ENCODE data around the gene ANO6.

The ANO6 gene

DNA sequence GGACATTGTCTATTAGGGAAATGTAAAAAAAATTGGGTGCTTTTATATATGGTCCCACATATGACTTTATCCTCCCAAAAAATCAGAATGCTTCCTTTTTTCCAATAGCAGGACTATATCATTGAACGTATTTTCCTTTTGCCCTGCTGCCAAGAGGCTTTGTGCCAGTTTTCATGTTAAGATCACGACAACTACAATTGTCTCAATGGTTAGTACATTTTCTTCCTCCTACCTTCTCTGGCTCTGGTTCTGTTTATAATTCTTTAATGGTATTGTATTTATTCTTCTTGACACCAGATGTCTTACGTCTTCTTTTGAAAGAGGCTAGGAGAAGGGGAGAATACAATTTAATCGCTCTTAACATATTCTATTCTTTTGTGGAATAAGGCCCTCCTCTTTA, 106.9 kb downstream of the ANO6 start:
- no peak overlapping the region for H3K27ac ChIP-seq
- TF ChIP-seq ZFX (IDR thresholded peaks at IDR 0.05) (no peak), CTCF (conservative IDR thresholded peaks at IDR 0.05) (no peak)

DNA sequence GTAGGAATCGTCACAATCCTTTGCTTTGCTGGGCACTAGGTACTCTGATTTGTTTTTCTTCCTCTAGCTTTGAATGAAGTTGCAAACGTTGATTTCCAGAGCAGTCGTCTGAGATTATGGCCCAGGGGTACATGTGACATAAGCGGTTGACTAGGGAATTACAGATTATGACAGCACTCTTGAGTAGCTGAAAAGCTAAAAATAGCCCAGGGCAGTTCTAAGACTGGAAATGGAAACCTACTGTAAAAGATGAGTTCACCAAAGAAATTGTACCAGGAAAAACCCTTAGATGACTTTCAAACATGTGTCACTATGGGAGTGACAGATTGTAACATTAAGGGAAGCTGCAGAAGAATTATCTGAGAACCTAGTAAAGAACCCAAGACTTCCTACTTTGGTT, 108.5 kb downstream of the ANO6 start:
- TF ChIP-seq ZFX (IDR thresholded peaks at IDR 0.05): no peak
- no peak for TF ChIP-seq CTCF (conservative IDR thresholded peaks at IDR 0.05)
- H3K27ac ChIP-seq: no peak overlapping the region

DNA sequence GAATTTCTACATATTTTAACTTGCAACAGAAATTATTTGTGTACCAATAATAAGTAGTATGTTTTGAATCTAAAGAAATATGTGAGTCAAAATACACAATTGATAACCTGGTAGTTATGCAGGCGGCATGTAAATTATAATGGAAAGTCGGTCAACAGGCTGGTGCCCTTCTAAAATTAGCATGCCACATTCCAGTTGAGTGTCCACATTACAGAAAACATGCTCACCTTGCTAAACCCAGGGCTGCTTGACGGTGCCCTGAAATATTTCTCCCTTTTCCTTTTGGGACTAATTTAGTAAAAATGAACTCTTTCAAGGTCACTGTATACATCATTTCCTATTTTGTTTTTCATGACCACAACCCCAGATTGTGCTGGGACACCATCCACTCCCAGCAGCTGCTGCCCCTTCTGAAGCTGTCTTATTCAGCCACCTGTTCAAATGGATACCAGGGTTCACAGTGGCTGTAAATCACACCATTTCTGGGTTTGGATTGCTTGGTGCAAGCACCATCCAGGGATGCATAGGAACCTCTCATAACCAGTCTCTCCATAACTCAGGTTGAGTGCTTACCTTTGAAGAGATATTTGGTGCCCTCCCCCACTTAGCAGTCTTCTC, 110.6 kb downstream of the ANO6 start:
- H3K27ac ChIP-seq: no peak overlapping the region
- no peak for TF ChIP-seq CTCF (conservative IDR thresholded peaks at IDR 0.05)
- no peak for TF ChIP-seq ZFX (IDR thresholded peaks at IDR 0.05)

DNA sequence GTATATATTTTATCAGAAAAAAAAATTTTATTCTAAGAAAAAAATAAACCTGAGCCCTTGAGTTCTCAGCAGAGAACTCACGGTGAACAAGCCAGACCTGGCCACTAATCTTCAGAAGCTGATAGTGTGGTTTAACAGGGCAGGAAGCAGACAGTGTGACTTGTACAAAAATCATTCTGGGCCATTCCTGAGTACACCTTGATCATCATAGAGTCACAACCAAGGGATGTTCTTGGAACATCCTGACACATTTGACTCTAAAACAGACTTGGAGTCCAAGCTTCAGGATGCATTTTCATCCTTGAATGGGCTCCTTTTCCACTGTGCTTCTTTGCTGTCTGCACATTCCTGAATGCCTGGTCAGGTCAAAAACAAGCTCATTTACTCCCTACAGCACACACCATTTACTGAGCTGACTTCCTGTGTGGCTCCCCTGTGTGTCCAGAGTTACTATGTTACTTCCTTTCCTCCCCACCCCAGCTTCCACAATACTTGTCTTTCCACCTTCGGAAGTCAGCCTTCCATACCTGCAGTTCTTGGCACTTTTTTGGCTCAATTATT, 112.0 kb downstream of the ANO6 start:
- no peak for TF ChIP-seq ZFX (IDR thresholded peaks at IDR 0.05)
- TF ChIP-seq CTCF (conservative IDR thresholded peaks at IDR 0.05): no peak
- no peak overlapping the region for H3K27ac ChIP-seq

- TF ChIP-seq ZFX (IDR thresholded peaks at IDR 0.05) (no peak), CTCF (conservative IDR thresholded peaks at IDR 0.05) (no peak)
- H3K27ac ChIP-seq: no peak overlapping the region
Observed at GRCh38 chr12:45329238-45329637, 113.3 kb downstream of the ANO6 start.

- TF ChIP-seq ZFX (IDR thresholded peaks at IDR 0.05) (no peak), CTCF (conservative IDR thresholded peaks at IDR 0.05) (no peak)
- H3K27ac ChIP-seq: no peak overlapping the region
Observed at GRCh38 chr12:45329702-45330101, 113.8 kb downstream of the ANO6 start.

GRCh38 chr12:45331552-45331951, 115.7 kb downstream of the ANO6 start:
- no peak overlapping the region for H3K27ac ChIP-seq
- TF ChIP-seq ZFX (IDR thresholded peaks at IDR 0.05) (no peak), CTCF (conservative IDR thresholded peaks at IDR 0.05) (no peak)
